NCI-H774 (cell line): ENCODE data around the gene MRPL22.
A peak's percentile ranks its signal among the peaks of the same experiment; 100 is the strongest.
"Not testable (repeated sequence)": the region's sequence is repeated elsewhere in the genome, so short reads cannot be mapped to it uniquely, and the experiment has no call there.

Experiments used
- DNase-seq: peaks from one replicate; lab custom pipeline; 2025; lab: John Stamatoyannopoulos, UW

Gene MRPL22

DNA sequence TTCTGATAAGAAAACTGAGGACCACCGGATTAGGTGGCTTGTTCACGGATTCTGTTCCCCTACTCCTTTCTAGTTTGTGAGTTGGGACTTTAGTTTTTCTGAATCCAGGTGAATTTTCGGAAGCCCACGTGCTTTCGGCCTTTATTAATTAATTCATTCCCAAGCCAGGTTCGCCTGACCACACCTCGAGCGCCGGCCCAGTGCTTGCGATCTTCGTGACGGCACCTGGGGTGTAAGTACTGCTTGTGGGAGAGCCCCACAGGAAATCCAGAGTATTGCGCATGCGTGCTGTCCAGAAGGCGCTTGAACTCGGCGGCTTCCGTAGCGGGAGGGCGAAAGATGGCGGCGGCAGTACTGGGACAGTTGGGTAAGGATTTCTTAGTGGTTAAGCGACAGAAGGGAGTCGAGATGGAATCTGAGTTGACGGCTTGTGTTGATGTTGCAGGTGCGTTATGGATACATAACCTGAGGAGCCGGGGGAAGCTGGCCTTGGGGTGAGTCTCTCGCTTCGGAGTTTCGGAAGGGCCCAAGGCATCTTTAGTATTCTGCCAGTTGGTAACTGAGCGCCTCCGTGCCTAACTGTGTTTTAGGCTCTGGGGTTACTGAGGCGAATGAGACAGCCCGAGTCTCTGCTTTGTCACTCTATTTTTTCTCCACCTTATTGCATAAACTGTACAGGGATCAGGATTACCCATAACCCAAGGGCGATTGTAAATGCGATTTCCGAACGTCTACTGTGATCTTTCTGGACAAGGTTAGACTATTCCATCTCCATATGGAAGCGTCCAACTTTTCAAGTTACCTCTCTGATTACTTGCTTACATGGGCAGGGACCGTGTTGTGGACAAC lies at the start of gene MRPL22:
Gene MRPL22 (plus strand): TSS at position 302 of the 849 bp plus-strand sequence. CDS start 38 bp downstream, at position 340.
- peak; percentile 85 for DNase-seq

DNA sequence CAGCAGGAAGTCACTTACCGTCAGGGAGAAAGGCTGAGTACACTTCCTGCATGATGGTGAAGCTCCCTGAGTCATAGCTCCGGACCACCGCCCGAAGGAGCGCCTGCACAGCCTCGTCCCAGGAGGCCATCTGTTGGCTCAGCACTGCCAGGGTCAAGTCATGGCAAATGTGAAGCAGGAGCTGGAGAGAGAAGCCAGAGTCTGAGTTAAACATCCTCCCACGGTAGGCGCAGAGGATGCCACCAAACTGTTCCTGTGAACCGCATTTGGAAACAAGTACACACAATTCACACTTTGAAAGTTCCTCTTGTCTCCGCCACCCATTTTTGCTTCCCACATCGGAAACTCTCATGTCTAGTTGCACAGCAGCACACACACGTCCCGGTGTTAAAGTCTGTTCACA lies 48.5 kb upstream of the MRPL22 start:
- no peak for DNase-seq

DNA sequence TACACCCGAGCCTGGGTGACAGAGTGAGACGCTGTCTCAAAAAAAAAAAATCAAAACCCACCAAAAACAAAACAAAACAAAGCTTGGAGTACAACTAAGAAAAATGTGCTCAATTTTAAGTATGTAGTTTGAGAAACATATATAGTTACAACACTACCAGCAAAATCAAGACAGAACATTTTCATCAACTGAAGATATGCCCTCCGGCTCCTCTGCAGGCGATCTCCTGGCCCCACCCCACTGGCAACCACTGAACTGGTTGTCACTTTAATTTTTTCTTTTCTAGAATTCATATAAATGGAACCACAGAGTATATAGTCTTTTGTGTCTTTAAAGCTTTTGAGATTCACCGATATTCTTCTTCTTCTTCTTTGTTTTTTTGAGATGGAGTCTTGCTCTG lies 47.5 kb upstream of the MRPL22 start:
- DNase-seq, result no peak

DNA sequence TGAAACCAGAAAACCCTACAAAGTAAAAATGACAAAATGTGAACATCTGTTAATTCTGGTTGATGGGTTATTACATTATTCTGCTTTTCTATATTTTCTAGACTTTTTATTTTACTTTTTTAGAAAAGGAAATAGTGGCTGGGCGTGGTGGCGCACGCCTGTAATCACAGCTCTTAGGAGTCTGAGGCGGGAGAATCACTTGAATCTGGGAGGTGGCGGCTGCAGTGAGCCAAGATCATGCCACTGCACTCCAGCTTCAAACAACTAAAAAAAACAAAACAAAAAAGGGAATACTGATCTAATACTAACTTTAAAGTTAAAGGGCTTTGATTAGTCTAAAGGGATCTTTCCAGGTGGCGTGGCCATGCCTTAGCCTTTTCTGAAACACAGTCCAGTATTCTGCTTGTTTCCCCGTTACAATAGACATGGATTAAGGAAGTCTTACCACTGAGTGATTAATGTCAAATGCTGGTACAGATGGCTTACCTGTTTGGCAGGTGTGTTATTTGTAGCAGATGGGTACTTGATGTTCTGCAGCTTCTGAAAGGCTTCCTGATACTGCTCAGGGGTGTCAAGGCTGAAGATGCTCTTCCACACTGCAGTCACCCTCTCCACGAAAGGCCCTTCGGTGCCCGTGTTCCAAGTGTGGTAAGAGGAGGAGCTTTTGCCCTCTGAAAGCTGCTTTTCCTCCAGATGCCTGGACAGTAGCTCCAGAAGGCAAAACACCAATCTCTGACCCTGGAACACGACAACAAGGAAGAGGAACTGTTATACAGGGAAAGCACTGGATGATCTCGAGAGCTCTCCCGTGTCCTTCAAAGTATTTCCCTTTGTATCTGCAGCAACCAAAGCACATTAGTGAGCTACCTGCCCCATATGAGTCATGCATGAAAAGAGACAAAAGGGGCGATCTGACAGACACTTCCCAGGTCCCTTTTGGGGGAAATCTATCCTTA lies 45.0 kb upstream of the MRPL22 start:
- no peak for DNase-seq

DNA sequence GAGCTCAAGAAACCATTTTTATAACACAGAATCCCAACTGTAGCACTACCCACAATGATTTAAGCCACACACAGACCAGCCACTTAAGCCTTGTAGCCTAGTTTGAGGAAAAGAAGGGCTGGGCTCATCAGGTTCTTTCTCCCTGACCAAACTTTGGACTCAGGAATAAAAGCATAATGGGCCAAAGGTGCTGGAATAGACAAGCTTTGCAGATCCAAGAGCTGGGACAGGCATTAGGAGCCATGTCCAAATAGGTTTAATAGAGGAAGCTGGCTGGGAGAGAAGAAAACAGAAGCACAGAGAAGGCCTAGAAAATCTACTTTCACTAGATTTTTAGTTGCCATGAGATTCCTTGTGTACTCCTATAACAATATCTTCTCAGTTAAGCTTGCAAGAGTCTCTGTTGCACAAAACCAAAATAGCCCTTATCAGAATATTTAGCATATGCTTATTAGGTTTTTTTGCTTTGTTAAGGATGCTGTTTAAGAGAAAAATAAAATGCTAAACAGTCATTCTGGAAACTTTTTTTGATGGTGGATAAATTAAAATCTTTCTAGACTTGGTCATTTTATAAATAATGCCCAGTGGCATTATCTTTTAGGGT lies 44.2 kb upstream of the MRPL22 start:
- no peak for DNase-seq

- DNase-seq, result no peak
These were observed 42.7 kb upstream of the MRPL22 start for GRCh38 chr5:154898210-154898609.

GRCh38 chr5:154899151-154899816 lies 41.6 kb upstream of the MRPL22 start:
- DNase-seq, result no peak

DNA sequence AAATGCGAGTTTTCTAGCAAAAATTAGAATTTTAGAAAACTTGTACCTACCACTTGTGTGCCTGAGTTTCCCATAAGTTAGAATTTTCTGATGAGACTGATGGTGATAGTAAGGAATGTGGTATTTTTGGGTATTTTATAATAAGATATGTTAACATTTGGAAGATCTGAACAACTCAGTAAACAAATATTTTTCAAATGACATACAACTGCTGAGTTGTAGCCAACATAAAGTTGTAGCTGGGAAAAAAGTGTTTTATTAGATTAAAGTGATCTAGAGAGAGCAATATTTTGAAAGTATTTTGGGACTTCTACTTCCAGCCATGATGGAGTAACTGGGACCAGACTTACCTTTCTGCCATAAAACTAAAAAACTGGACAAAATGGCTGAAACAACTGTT lies 40.8 kb upstream of the MRPL22 start:
- no peak for DNase-seq

DNA sequence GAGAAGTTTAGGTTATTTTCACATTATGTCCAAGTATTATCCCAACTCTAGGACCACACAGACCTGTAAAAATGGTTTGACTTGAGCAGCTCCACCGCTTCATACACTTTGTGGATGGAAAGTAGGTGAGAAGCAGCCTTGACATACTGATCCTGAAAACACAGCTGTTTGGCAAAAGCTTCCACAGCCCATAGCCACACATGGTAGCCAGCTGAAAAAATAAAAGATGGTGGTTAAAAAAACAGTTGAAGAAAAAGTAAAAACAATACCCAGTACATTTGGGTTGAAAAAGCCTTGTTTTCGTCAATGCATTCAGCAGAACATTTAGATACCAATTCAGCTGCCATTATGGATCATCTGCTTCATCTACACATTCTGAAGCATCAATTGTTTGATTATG lies 39.6 kb upstream of the MRPL22 start:
- no peak for DNase-seq

DNA sequence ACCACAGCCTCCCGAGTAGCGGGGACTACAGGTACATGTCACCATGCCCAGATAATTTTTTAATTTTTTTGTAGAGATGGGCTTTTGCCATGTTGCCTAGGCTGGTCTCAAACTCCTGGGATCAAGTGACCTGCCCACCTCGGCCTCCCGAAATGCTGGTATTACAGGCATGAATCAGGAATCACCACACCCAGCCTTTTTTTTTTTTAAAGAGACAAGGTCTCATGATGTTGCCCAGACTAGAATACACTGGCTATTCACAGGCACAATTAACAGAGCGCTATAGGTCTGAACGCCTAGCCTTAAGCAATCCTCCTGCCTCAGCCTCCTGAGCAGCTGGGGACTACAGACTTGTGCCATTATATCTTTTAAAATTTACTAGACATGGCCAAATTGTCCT lies 39.0 kb upstream of the MRPL22 start:
- no peak for DNase-seq

- DNase-seq, result not testable (repeated sequence)
These were observed 35.3 kb upstream of the MRPL22 start for GRCh38 chr5:154905601-154906000.

GRCh38 chr5:154916874-154917273 lies 24.0 kb upstream of the MRPL22 start:
- DNase-seq, result no peak

DNA sequence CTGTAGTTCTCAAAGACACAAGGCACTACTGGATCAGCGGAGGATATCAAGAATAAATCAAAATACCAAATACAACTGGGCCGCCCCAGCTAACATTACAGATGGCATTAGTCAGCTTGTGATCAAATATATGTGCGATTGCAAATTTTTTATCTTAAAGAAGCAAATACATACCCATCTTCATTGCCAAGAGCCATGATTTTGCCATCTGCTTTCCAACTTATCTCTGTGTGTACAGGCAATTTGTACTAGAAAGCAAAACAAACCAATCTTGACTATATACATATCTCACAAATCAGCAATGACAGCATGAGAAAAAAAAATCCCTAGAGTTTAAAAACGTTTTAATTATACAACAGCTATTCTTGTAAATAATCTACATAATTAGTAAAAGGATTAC lies 23.1 kb upstream of the MRPL22 start:
- DNase-seq, result no peak

- DNase-seq, result no peak
These were observed 17.1 kb upstream of the MRPL22 start for GRCh38 chr5:154923441-154924430.

DNA sequence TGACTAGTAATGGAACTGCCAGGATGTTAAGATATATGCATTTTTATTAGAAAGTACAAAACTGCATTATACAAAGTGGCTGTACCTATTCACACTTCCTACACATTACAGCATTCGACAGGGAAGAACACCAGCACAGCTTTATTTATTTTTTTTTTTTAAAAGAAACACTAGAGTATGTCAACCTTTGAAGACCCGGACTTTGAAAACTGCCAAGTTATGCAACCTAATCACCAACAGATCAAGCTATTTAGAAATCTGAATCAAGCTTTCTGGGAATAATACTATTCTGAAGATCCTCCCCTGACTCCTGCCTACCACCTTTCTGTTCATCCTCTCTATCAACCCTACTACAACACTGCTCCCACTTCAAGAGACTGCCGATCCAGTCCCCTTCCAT lies 7.3 kb upstream of the MRPL22 start:
- no peak for DNase-seq

- no peak for DNase-seq
These were observed 6.0 kb upstream of the MRPL22 start for GRCh38 chr5:154934881-154935280.

DNA sequence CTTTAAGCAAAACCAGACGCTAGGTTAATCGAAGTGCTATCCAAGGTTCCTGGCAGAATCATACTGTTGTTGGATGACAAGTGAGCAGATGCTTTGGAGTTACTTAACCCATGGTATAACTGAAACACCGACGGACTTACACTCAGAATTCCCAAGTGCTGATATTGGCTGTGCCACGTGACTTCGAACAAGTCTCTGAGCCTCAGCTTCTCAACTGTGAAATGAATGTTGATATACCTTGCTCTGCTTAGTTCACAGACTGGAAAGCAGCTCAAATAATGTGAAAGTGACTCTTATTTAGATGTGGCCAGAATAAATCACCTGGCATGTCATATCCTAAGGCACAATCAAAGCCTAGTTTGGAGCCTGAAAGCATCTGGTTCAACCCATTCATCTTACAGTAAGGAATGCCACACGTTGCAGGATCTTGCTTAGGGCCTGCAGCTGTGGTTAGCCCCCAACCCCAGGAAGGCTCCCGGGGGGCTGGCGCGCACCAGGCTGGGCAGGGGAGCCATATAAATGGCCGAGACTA lies 3.6 kb upstream of the MRPL22 start:
- no peak for DNase-seq

GRCh38 chr5:154937718-154938466 lies 3.0 kb upstream of the MRPL22 start, which contains the start of gene GEMIN5:
TSS of gene GEMIN5 (minus strand) at chr5:154938211. CDS start at chr5:154938133, 78 bp downstream.
- peak; percentile 88 for DNase-seq

GRCh38 chr5:154939387-154939786 lies 1.5 kb upstream of the MRPL22 start:
- DNase-seq, result not testable (repeated sequence)
